GM19438 (cell line): ENCODE data around the gene FAM228B.
A peak's percentile ranks its signal among the peaks of the same experiment; 100 is the strongest.
"Not testable (repeated sequence)": the region's sequence is repeated elsewhere in the genome, so short reads cannot be mapped to it uniquely, and the experiment has no call there.

Source experiments
- ATAC-seq: cut with Tn5 transposase; IDR thresholded peaks from one replicate; pipeline ENCODE4 v1.9.1; 2021; ENCODE audit warnings: low read depth; ENCODE audit not compliant: unreplicated experiment

Gene FAM228B

GRCh38 chr2:24101992-24102391, 21.3 kb upstream of the FAM228B start:
- ATAC-seq = no peak

GRCh38 chr2:24102677-24103076, 20.6 kb upstream of the FAM228B start:
- ATAC-seq = no peak

- ATAC-seq = no peak
Observed at GRCh38 chr2:24104110-24104650, 19.1 kb upstream of the FAM228B start.

GRCh38 chr2:24104906-24105305, 18.4 kb upstream of the FAM228B start:
- no peak for ATAC-seq

GRCh38 chr2:24105816-24106215, 17.5 kb upstream of the FAM228B start:
- ATAC-seq = no peak

- no peak for ATAC-seq
Observed at GRCh38 chr2:24106786-24107185, 16.5 kb upstream of the FAM228B start.

GRCh38 chr2:24107336-24107735, 15.9 kb upstream of the FAM228B start:
- no peak for ATAC-seq

- not testable (repeated sequence) for ATAC-seq
Observed at GRCh38 chr2:24109431-24109830, 13.8 kb upstream of the FAM228B start.

- ATAC-seq = no peak
Observed at GRCh38 chr2:24110660-24111303, 12.5 kb upstream of the FAM228B start.

- no peak for ATAC-seq
Observed at GRCh38 chr2:24111407-24111901, 11.8 kb upstream of the FAM228B start.

- no peak for ATAC-seq
Observed at GRCh38 chr2:24115057-24115456, 8.2 kb upstream of the FAM228B start.

- no peak for ATAC-seq
Observed at GRCh38 chr2:24117902-24118301, 5.4 kb upstream of the FAM228B start.

- no peak for ATAC-seq
Observed at GRCh38 chr2:24121066-24121465, 2.2 kb upstream of the FAM228B start.

- no peak for ATAC-seq
Observed at GRCh38 chr2:24121469-24121868, 1.8 kb upstream of the FAM228B start.

- ATAC-seq = no peak
Observed at GRCh38 chr2:24122366-24123194, 689 bp upstream of the FAM228B start.

GRCh38 chr2:24123922-24124580, 782 bp downstream of the FAM228B start:
- ATAC-seq = peak; percentile 5

- ATAC-seq = no peak
Observed at GRCh38 chr2:24125956-24126355, 2.7 kb downstream of the FAM228B start.

- ATAC-seq = no peak
Observed at GRCh38 chr2:24132543-24132942, 9.3 kb downstream of the FAM228B start.

GRCh38 chr2:24140305-24140704, 17.0 kb downstream of the FAM228B start:
- ATAC-seq = not testable (repeated sequence)

- ATAC-seq = no peak
Observed at GRCh38 chr2:24147364-24147763, 24.1 kb downstream of the FAM228B start.
